ENCODE results near the gene TNFSF9.
A peak's percentile ranks its signal among the peaks of the same experiment; 100 is the strongest.

Gene TNFSF9, protein sequence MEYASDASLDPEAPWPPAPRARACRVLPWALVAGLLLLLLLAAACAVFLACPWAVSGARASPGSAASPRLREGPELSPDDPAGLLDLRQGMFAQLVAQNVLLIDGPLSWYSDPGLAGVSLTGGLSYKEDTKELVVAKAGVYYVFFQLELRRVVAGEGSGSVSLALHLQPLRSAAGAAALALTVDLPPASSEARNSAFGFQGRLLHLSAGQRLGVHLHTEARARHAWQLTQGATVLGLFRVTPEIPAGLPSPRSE

DNA sequence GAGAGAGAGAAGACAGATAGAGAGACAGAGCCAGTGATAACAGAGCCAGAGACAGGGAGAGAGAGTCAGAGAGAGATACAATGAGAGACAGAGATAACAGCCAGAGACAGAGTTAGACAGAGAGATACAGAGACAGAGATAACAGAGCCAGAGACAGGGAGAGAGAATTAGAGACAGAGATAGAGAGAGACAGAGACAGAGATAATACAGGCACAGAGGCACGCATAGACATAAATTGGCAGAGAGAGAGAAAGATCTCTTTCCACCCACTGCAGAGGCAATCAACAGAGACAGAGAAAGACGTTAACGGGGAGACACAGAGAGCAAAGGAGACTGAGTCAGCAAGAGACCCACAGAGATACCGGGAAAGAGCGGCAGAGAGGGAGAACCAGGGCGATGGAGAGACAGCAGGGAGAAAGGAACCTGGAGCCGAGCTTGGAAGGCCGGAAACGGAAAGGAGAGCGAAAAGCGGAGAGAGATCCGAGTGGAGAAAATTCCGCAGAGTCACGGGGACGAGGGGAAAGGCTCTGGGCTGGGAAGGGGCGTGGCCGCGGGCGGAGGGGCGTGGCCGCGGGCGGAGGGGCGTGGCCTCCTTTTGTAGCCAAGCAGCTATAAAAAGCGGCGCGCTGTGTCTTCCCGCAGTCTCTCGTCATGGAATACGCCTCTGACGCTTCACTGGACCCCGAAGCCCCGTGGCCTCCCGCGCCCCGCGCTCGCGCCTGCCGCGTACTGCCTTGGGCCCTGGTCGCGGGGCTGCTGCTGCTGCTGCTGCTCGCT is at the start of gene TNFSF9:
Gene TNFSF9, plus strand, starts transcription at position 641 of the 777 bp plus-strand sequence. Its CDS starts 11 bp downstream, at position 652.
- DNase-seq: peak; percentile 82

DNA sequence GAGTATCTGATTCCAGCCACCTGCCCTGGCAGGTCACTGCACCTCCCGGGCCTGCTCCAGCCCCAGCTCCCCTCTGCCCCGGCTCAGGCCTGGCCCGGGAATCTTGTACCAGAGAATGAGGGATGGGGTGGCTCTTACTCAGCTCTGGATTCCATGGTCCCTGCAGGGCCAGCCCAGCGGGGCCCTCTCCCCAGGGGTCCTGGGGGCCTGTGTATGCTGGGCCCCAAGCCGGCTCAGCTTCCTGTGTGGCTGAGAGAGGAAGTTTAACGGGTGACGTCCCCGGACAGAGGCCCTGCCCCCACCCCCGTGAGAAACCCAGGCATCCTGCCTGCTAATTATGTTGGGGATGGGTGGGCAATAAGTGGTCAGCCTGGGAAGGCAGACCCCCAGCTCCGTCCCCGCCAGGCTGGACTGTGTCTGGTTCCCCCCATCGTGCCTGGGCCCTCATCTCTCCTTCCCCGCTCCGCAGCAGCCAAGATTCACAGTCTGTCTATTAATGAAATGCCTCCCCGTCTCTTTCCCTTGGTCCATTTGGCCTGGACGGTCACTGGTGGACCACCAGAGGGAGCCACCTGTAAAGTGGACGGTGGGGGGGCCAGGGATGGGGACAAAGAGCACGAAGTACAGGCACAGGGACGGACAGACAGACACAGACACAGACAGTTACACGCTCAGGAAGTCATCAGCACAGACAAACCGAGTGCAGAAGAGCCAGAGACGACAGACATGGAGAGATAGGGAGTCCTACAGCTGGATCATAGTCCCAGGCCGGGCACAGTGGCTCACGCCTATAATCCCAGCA is 49.1 kb upstream of the TNFSF9 start, which contains the start of gene DENND1C:
Gene DENND1C, minus strand, starts transcription at position 247 of the 802 bp plus-strand sequence. Its CDS starts 92 bp downstream, at position 155.
- peak; percentile 29 for DNase-seq

DNA sequence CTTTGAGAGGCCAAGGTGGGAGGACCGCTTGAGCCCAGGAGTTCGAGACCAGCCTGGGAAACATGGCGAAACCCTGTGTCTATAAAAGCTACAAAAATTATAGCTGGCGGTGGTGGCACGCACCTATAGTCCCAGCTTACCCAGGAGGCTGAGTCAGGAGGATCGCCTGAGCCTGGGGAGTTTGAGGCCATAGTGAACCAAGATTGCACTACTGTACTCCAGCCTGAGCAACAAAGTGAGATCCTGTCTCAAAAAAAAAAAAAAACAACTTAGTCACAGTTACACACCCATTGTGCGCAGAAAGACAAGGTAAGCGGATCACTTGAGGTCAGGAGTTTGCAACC is 48.5 kb upstream of the TNFSF9 start:
- no peak for DNase-seq

DNA sequence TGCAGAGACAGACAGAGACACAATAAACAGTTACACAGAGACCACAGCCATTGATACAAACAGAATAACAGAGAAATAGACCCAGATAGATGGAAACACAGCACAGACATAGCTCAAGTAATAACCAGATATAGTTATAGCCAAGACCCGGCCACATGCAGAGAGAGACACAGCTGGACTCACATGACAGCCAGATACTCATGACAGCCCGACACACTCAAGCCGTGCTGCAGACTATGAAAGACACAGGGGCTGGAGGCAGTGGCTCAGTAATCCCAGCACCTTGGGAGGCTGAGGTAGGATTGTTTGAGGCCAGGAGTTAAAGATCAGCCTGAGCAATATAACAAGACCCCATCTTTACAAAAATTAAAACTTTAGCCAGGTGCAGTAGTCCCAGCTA is 47.6 kb upstream of the TNFSF9 start:
- no peak for DNase-seq

DNA sequence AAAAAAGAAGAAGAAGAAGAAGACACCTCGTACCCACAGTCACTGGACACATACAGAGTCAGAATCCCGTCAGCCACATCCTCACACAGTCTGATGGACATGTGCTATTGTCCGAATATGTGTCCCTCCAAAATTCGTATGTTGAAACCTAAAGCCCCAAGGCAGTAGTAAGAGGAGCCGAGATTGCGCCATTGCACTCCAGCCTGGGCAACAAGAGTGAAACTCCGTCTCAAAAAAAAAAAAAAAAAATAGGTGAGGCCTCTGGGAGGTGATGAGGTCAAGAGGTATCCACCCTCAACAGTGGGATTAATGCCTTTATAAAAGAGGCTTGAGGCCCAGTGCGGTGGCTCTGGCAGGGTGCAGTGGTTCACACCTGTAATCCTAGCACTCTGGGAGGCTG is 46.6 kb upstream of the TNFSF9 start:
- DNase-seq: no peak

DNA sequence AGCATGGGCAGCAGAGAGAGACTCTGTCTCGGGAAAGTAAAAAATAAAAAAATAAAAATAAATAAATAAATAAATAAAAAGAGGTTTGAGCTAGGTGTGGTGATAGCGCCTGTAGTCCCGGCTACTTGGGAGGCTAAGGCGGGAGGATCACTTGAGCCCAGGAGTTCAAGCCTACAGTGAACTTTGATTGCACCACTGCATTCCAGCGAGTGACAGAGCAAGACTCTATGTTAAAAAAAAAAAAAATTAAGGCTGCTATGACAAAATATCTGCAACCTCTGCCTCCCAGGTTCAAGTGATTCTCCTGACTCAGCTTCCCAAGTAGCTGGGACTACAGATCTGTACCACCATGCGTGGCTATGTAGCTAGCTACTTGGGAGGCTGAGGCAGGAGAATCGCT is 46.0 kb upstream of the TNFSF9 start:
- DNase-seq: no peak

DNA sequence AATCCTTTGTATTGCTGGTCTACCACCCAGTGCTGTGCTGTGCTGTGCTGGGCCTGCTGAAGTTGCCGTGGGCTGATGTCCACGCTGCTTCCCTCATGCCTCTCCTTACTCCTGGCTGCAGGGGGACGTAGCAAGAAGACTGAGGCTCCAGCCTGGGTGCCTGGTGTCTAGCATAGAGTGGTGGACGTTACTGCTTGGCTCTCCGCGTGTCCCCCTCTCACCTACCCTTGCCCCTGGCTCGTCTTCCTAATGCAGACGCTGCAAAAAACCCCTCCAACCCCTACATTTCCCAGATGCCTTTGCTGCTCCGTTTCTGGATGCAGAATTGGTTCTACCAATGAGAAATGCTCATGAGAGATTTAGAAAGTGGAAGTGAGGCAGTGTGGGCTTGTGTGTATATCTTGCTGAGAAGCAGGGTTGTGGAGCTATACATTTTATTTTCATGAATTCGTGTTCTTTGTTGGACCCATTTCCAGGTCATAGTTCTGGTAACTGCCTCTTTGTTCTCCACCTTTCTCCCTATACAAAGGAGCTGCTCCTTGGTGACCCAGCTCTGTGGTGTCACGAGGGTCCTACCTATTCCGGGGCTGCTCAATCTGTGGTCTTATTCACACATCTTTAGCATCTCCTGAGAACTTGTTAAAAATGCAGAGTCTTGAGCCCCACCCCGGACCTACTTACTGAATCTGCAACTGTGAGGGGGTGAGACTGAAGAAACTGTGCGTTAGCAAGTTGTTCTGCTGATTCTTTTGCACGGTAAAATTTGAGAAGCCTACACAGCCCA is 41.4 kb upstream of the TNFSF9 start:
- DNase-seq: no peak

DNA sequence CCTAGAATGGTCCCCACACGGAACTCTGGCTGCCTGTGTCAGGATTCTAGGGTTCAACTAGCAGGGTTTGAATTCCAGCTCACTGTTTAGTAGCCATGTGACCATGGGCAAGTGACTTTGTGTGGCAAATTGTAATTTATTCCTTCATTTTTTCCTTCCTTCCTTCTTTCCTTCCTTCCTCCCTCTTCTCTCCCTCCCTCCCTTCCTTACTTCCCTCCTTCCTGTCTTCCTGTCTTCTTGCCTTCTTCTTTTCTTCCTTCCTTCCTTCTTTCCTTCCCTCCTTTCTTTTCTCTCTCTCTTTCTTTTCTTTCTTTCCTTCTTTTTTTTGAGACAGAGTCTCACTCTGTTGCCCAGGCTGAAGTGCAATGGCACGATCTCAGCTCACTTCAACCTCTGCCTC is 40.7 kb upstream of the TNFSF9 start:
- no peak for DNase-seq

DNA sequence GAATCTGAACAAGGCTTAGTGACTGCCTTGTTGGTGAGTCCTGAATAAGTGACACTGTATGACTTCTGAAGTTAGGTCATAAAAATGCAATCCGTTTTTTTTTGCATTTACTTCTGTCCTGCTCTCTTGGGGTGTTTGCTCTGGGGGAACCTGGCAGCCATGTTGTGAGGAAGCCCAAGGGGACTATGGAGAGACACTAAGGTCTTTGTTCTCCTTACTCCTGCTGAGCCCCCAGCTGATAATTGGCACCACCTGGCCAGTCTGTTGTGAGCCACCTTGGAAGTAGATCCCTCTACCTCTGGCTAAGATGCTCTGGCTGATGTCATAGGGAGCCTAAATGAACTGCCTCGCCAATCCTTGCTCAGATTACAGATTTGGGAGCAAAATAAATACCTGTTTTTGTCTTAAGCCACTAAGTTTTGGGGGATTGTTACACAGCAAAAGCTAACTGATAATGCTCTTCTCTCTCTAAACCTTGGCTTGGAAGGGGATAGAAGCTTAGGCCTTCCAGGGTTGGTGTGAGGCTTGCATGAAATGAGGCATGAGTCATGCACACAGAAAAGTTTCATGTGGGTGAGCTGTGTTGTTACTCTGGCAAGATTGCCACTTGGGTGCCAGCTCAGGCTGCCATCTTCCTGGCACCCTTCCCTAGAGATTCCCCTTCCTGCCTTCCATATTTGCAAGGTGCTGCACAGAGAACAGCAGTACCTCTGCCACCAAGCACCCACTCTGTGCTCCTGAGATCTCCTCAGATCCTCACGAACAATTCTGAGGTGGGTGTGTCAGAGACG is 38.8 kb upstream of the TNFSF9 start:
- DNase-seq: no peak

DNA sequence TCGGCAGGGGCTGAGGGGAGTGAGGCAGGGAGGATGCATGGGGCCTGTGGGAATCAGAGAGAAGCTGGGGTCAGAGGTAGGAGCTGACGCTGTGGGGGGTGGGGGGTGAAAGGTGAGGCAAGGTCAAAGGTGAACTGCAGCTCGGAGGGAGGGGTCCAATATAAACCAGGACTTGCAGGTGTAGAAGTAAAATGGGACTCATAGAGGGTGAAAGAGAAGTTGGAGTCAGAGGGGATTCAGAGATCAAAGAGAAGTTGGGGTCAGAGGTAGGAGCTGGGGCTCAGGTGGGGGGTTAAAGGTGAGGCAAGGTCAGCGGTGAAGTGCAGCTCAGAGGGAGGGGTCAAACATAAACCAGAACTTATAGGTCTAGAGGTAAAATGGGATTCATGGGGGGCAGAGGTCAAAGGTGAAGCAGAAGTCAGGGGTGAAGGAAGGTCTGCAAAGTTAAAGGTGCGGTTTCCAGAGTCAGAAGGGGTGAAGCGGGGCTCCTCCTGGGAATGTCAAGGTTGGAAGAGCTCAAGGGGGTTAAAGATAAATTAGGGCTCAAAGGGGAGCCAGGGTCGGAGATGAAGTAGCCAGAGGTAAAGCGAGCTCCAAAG is 36.3 kb upstream of the TNFSF9 start:
- DNase-seq: no peak

DNA sequence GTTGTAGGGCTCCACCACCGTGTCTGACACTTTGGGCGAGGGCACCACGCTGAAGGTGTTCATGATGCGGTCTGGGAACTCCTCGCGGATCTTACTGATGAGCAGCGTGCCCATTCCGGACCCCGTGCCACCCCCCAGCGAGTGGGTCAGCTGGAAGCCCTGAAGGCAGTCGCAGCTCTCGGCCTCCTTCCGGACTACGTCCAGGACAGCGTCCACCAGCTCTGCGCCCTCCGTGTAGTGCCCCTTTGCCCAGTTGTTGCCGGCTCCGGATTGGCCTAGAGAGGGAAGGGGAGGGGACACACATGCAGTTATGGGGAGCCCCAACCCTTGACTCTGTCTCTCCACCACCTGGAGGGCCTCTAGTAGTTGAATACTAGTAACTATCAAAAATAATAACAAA is 34.9 kb upstream of the TNFSF9 start:
- no peak for DNase-seq

DNA sequence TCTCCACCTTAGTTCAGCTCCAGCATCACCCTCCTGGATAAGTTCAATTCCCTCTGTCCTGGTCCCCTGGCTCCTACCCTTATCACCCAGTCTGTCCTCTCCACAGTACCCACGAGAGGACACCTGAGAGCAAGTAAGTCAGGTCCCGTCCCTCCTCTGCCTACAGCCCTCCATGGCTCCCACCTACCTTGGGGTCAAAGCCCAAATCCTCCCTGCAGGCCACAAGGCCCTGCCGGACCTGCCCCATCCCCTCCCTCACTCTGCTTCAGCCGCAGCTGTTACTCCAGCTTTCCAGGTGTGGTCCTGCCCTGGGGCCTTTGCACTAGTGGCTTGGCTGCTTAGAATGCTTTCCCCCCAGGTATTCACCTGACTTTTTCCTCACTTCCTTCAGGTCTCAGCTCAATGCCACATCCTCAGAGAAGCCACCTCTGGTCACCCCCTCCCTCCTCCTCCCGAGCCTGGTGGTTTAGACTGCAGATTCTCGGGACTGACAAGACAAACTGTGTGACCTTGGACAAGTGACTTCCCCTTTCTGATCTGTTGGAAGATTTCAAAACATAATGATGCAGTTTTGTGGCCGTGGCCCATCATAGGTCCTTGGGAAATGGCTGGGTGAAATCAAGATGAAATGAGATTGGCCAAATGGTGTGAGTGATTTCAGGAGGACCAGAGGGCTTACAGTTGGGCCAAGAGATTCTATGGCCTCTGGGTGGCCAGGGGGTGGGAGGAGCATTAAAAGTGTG is 32.4 kb upstream of the TNFSF9 start:
- DNase-seq: no peak

DNA sequence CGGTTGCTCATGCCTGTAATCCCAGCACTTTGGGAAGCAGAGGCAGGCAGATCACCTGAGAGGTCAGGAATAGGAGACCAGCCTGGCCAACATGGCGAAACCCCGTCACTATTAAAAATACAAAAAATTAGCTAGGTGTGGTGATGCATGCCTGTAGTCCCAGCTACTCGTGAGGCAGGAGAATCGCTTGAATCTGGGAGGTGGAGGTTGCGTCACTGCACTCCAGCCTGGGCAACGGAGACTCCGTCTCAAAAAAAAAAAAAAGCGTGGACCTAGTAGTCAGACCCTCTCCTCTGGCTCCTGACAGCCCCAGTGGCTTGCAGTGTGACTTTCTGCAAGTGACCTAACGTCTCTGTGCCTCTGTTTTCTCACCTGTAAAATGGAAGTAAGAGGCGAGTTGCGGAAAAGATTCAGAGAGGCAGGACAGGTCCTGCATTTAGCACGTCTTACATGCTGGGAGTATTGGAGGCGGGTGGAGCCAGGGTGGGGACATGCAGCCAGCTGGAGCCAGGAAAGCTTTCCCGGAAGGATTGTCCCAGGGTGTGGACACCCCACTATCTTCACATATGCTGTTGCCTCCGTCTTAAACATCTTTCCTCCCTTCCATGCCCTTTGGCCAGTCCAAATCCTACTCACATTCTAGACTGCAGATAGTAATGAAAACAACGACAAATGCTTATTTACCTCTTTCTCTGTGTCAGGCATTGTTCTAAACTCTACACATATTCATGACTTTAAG is 31.6 kb upstream of the TNFSF9 start:
- DNase-seq: no peak

DNA sequence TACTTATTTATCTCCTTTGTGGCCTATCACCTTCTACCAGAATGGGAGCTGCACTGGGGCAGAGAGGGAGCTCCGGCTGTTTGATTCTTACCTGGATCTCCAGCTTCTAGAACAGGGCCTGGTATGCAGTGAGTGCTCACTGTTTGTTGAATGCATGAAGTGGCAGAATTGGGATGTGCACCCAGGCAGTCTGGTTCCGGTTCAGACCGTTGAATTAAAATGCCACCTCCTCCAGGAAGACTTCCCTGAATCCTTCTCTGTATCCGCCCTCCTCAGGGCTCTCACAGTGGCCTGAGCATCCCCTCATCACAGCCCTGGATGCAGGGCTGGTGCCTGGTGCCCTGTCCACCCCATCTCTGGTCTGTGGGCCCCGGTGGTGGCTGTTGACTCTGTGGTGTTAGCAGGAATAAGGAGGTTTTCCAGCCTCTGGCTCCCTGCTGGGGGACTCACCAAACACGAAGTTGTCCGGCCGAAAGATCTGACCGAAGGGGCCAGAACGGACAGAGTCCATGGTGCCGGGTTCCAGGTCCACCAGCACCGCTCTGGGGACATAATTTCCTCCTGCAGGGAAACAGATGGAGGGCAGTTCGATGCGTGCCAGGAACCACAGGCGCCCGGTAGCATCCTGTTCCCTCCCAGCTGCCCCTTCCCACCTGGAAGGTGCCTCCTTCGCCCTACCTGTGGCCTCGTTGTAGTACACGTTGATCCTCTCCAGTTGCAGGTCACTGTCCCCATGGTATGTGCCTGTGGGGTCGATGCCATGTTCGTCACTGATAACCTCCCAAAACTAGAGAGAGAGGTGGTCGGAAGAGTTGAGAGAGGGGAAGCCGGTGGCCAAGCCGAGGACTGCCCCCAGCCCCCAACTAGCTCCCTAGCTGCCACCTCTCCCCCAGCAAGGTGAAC is 29.7 kb upstream of the TNFSF9 start:
- no peak for DNase-seq

DNA sequence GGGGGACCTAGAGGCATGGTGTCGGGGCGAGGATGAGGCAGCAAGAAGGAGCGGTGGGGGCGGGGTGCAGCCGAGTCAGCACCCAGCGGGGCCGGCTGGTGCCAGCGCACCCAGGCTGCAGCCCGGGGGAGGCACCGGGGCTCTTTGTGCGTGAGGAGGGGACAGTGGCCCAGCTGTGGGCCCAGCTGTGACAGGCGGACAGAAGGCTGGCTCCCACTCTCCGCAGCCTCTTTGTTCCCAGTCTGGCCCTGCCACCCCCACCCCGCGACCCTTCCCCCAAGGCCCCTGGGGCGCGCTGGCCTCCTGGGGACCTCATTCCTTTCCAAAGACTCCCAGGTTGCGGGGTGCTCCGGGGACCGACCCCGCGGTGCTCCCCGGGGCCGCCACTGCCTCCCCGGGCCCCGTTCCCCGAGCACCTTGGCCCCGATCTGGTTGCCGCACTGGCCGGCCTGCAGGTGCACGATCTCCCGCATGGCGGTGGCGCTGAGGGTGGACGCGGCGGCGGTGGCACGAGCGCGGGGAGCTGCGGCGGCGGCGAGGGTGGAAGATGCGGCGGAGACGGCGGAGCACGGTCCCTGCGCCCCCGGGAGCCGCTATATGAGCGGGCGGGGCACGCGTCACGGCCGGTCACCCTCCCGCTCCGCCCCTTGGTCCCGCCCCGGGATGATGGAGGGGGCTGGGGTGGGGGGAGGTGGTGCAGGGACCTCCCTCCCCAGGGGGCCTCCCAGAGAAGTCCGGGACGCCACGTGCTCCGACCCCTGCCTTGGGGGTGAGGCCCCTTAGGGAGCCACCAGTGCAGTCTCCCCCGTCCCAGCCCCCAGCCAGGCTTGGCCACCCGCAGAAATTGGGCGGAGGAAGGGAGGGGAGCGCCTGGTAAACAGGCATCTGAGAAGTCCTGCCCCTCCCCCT is 28.8 kb upstream of the TNFSF9 start, which contains the start of gene TUBB4A:
Gene TUBB4A, minus strand, starts transcription at position 570 of the 909 bp plus-strand sequence. Its CDS starts 97 bp downstream, at position 473.
- DNase-seq: peak; percentile 32

DNA sequence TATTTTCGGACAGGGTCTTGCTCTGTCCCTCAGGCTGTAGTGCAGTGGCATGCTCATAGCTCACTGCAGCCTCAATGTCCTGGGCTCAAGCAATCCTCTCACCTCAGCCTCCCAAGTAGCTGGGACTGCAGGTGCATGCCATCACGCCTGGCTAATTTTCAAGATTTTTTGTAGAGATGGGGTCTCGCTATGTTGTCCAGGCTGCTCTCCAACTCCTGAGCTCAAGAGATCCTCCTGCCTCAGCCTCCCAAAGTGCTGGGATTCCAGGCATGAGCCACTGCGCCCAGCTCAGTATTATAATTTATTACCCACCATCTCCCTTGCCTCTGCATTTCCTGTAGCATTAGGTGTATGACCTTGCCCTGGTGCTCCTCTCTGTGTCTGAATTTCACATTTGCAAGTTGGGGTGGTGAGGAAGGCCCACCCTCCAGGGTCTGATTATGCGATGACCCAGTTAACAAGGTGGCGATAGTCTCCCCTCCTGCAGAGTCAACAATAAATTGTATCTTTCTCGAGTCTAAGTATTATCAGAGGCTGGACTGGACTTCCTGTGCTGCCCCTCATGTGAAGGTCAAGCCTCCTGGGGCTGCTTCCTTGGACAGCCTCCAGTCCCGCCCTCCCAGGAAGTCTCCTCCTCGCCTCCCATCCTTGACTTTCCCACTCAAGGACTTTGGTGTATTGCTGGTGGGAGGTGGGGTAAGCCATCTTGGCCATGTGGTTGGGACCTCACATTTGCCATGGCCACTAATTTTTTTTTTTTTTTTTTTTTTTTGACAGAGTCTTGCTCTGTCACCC is 27.2 kb upstream of the TNFSF9 start:
- DNase-seq: no peak
